Renal cortical epithelial cell (primary cell): ENCODE data around the gene RDM1. TPM values are rescaled to one million over a fixed set of nuclear protein-coding genes. Genes with fewer than 3 reads are reported as not detected.

Experiments
- DNase-seq: peaks from one replicate; pipeline ENCODE4 v3.0.0-alpha.2; 2011; ENCODE audit warnings: low read depth
- total RNA-seq: library from RNA; depleted of rRNA; stranded (reverse); fragments of >200 nt; gene quantifications from 2 replicates; pipeline ENCODE4 v1.2.3, GENCODE V29; 2014

Gene RDM1
- total RNA-seq, 1 donor from 2014 or later, result 0.20 TPM

DNA sequence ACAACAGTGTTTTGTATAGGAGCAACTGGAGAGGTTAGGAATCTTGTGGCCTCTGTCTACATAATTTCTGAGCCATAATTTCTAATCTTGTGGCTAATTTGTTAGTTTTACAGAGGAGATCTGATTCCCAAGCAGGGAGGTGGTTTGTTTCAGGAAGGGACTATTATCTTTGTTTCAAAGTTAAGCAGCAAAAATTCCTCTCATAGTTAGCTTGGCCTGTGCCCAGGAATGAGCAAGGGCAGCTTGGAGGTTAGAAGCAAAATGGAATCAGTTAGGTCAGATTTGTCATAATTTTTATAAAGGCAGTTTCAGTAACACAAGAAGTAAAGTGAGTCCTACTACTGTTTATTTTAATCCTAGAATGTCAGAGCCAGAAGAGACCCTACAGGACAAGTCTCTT lies 2.0 kb upstream of the RDM1 start:
- DNase-seq, result no peak

DNA sequence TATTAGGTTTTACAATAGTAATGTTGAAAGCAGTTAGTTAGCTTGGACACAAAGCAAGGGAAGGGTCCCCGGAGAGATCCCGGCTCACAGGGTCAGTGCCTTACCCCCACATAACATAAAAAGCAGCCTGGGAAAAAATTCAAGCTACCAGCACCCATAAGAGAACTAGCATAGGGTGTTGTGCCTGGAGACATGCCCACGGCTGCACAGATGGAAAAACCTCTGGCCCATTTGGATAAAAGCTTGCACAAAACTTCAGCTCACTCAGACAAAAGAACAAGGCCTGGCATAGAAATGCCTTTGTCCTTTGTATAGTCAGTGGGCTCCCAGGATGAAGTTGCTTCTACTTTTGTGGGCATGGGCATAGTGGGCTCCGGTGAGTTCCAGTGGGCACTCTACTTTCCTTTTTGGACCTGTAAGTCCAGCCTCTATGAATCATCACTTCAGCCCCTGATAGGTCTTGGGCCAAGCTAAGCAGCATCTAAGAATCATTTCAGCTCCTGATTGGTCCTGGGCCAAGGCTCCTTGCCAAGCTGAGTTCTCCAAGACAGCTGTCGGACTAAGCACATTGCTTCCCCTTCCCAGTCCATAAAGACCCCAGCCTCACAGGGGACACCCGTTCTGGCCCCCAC lies 1.3 kb upstream of the RDM1 start:
- no peak for DNase-seq

DNA sequence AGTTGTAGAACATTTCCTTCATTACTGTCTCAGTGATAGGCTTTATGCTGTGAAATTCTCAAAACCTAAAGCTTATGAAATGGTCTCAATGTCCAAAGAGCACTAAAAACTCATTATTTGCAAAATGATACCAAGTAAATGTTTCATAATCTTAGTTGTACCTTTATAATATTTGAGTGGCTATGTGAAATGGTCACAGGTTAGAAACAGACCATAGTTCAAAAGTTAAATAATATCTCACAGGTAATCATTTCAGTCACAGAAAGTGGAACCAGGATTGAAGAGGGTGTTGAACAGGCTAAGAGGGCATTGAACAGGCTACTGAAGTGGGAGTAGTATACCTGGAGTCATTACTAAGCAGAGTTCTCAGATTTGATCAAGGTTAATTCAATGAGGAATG lies 2.9 kb downstream of the RDM1 start:
- no peak for DNase-seq

GRCh38 chr17:35923609-35924114 lies 6.9 kb downstream of the RDM1 start:
- DNase-seq, result no peak

- DNase-seq, result no peak
Observed at GRCh38 chr17:35920229-35920628, 10.3 kb downstream of the RDM1 start.

- no peak for DNase-seq
Observed at GRCh38 chr17:35918665-35919064, 11.9 kb downstream of the RDM1 start.

DNA sequence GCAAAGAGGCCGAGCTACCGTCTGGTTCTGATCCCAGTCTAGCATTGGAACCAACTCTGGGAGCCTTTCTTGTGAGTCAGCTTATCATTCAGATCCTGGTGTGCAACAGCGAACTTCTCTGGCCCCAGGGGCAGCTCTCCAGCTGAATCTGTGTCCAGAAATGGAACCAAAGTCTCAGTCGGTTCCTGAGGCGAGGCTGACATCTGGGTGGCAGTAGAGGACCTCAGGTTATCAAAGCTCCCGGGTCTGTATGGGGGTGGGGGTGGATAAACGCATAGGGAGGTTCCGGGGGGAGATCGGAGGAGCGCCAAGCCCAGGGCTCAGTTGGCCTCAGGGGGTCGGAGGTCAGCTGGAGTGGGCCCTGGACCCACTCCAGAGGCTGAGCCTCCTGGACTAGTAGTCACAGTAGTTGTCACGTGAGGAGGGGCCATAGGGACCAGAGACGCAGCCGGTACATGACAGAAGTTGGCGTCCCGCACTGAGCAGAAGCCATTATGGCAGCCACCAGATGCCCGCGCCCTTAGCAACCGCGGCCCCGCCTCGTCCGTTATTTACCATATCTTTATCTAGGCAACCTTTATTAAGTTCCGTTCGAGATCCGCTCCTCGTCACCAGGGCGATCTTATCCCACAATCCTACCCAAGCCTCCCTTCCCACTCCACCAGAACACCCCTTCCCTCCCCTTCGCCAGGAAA lies 12.9 kb downstream of the RDM1 start:
- DNase-seq, result no peak

- peak; percentile 41 for DNase-seq
Observed at GRCh38 chr17:35915153-35915964, 15.2 kb downstream of the RDM1 start.

DNA sequence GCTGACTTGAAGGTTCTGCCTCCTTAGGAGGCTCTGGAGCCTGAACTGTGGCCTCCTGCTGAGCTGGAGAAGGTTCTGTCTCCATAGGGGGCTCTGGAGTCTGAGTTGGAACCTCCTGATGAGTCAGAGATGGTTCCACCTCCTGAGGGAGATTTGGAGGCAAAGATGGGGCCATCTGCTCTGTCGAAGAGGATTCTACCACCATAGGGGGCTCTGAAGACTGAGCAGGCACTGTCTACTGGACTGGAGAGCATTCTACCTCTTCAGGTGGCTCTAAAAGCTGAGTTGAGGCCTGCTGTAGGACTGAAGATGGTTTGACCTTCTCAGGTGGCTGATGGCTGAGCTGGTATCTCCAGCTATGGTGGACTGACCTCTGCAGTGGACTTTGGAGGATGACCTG lies 16.2 kb downstream of the RDM1 start:
- DNase-seq, result no peak

DNA sequence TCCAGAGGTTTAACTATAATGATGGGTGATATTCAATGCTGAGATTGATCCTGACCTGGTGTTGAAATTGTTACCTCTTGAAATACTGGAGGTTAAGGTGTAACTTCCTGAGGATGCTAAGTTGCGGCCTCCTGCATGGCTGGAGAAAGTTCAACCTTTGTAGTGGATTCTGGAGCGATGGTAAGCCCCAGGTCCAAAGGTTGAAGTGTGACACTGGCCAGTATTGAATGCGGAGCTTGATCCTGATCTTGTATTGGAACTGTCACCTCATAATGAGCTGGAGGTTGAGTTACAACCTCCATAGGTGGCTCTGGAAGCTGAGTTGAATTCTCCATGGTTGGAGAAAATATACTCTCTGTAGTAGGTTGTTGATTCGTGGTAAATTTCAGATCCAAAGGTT lies 17.0 kb downstream of the RDM1 start:
- DNase-seq, result no peak

DNA sequence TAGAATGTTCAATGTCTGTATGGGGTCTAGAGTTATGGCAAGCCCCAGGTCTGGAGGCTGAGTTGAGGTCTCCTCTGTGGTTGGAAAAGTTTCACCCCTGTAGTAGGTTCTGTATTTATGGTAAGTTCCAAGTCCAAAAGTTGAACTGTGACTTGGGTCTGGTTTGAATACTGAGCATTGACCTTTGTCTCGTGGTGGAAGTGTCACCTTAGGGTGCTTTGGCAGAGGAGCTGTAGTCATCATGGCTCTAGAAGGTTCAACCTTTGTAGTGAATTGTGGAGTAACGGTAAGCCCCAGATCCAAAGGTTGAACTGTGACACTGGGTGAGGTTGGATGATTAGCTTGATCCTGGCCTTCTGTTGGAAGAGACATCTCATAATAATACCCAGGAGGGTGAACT lies 17.6 kb downstream of the RDM1 start:
- DNase-seq, result no peak

DNA sequence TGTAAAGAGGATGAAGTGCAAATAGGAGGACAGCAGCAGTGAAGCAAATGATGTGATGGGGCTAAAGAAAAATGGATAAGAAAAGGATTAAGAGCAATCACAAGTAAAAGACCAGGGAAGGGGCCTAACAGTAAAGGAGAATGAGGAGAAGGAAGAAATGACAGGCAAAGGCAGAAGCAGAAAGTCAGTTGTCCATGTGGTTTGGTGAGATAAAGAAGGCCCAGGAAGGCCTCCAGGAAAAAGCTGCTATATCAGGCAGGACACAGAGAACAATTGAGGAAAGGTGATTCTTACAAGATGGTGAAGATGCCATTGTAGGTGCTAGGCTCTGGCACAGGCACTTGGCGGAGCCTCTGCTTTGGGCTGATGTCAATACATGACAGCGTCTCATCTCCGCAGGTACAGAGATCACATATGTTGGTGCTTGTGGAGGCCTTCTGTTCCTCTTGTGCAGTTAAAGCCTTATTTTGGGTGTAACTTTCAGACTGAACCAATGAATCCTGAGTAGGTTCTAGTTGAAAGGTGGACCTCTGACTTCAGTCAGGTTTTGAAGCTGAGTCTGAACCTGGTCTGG lies 18.1 kb downstream of the RDM1 start:
- DNase-seq, result no peak

DNA sequence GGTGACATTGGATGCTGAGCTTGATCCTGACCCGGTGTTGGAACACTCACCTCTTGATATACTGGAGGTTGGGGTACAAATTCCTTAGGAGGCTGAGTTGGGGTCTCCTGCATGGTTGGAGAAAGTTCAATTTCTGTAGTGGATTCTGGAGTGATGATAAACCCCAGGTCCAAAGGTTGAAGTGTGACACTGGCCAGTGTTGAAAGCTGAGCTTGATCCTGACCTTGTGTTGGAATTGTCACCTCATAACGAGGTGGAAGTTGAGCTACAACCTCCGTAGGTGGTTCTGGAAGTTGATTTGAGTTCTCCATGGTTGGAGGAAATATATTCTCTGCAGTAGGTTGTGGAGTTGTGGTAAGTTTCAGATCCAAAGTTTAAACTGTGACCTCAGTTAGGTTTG lies 21.2 kb downstream of the RDM1 start:
- no peak for DNase-seq

GRCh38 chr17:35907691-35908090 lies 22.9 kb downstream of the RDM1 start:
- no peak for DNase-seq

GRCh38 chr17:35906926-35907637 lies 23.5 kb downstream of the RDM1 start:
- DNase-seq, result no peak

- peak; percentile 72 for DNase-seq
Observed at GRCh38 chr17:35906191-35906925, 24.2 kb downstream of the RDM1 start.

DNA sequence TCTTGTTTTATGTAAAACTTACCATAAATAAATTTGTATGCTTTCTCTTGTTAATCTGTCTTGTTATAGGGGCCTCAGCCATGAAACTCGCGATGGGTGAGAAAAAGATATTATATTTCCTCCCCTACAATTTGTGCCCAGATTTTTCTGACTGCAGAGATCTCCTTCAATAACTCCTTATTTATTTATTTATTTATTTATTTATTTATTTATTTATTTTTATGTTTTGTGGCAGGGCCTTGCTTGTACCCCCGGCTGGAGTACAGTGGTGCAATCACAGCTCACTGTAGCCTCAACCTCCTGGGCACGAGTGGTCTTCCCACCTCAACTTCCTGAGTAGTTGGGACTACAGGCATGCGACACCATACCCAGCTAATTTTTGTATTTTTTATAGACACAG lies 27.1 kb downstream of the RDM1 start:
- no peak for DNase-seq

GRCh38 chr17:35901631-35902175 lies 28.9 kb downstream of the RDM1 start:
- no peak for DNase-seq

DNA sequence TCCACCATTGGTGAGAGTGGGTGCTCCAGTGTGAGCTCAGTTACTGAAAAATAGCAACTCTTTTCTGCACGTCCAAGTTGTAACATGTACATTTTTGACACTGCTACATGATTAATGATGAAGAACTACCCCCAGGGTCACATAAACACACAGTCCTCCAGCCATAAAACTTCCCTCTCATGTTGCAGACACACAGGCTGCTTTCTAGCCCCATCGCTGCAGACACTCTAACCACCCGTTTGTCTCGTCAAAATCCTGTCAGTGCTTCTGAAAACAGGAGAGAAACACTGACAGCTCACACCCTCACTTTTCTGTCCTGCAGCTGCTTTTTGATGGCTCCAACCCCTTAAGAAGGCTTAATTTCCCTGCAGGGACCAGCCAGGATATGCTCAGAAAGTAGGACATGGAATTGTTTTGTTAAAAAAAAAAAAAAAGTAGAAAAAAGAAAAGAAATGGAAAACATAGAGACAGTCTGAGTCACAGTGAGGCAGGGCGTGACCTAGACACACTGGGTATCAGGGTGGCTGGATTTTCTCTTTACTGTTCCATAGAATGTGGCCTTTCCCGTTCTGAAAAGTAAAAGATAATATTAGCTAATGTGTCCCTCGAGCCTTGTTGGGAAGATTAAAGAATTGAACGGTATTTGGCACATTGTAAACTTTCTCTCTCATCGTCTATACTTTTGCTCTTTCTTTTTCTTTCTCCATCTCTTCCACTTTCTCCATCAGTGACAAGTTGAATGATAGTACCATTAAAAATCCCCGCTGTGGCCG lies 29.7 kb downstream of the RDM1 start:
- DNase-seq, result no peak

DNA sequence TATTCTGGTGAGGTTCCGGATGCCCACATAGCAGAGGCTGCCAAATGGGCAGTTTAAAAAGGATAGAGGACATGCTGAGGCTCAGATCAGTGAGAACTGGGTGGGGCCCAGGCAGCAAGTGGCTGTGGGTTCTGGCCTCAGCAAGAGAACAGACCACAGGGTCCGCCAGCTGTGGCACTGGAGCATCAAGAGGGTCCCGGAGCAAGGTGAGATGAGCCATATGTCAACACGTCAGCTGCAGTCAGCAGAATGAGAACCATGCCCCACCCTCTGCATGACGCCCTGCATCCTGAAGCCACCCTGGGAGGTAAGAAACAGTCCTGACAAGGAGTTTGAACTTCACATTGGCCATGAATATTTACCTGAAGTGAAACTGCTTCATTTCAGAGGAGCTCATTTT lies 30.3 kb downstream of the RDM1 start:
- DNase-seq, result no peak
